ENCODE results near the gene SCARB1. TPM values are rescaled to one million over a fixed set of nuclear protein-coding genes. Genes with fewer than 3 reads are reported as not detected.
A peak's percentile ranks its signal among the peaks of the same experiment; 100 is the strongest.

SCARB1 gene
- total and polyA plus RNA-seq, 9 of the 15 experiments (the other 6 are each of a cell fraction or from before 2014, with no cell fraction given) = 0.56 to 157 (median 52.8) TPM

DNA sequence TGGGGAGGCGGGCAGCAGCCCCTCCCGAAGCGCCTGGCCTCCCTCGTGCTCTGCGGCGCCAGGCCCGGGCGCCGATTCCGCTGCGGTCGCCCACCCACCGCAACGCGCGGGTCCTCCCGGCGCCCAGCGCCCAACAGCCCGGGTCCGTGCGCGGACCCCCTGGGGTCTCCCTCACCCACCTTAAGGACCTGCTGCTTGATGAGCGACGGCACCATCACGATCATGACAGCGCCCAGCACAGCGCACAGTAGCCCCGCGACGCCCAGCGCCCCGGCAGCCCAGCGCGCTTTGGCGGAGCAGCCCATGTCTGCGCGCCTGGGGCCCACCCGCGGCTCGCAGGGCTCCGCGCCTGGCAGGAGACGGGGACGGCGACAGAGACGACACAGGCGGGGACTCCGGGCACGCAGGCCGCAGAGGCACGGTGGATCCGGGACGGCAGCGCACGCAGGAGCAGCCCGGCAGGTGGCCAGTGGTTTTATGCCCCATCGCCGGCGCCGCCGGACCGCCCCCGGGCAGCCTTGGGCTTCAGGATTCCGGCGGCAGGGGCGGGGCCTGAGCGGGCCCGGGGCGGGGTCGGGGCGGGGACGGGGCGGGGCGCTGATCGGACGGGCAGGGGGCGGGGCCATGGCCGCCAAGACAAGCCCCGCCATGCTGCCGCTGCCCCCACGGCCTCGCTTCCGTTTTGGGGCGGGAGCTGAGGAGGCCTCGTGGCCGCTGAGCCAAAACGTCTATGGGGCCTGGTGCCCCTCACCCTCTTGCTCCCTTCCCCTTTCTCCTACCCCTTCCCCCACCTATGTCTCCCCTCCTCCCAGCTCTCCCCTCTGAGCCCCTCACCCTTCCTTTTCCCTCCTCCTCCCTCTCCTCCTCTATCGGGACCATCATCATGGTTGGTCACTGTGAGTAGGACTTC lies at the start of gene SCARB1 (continued):
- TF ChIP-seq, protein P1, sequence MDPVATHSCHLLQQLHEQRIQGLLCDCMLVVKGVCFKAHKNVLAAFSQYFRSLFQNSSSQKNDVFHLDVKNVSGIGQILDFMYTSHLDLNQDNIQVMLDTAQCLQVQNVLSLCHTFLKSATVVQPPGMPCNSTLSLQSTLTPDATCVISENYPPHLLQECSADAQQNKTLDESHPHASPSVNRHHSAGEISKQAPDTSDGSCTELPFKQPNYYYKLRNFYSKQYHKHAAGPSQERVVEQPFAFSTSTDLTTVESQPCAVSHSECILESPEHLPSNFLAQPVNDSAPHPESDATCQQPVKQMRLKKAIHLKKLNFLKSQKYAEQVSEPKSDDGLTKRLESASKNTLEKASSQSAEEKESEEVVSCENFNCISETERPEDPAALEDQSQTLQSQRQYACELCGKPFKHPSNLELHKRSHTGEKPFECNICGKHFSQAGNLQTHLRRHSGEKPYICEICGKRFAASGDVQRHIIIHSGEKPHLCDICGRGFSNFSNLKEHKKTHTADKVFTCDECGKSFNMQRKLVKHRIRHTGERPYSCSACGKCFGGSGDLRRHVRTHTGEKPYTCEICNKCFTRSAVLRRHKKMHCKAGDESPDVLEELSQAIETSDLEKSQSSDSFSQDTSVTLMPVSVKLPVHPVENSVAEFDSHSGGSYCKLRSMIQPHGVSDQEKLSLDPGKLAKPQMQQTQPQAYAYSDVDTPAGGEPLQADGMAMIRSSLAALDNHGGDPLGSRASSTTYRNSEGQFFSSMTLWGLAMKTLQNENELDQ (CRISPR knock-in tag; IDR thresholded peaks at IDR 0.05; ENCODE audit: borderline replicate concordance) = no peak
- TF ChIP-seq ATF1 (CRISPR knock-in tag; IDR thresholded peaks at IDR 0.05) (no peak), ATF1 (tag; IDR thresholded peaks at IDR 0.05) (no peak), ZNF778 (CRISPR knock-in tag; IDR thresholded peaks at IDR 0.05) (no peak), YBX1 (IDR thresholded peaks at IDR 0.05) (no peak), PTTG1 (tag; IDR thresholded peaks at IDR 0.05; ENCODE audit: low read depth) (no peak), CBX3 (IDR thresholded peaks at IDR 0.05; ENCODE audit: borderline replicate concordance in 1 of 2, low read length in 2 of 2) (no peak), ZNF165 (CRISPR knock-in tag; IDR thresholded peaks at IDR 0.05; ENCODE audit: borderline replicate concordance) (no peak), ZNF431 (CRISPR knock-in tag; IDR thresholded peaks at IDR 0.05) (no peak; the same call in 1 of the 2 replicates), MAFG (tag; conservative IDR thresholded peaks at IDR 0.05) (no peak), SRSF7 (optimal IDR thresholded peaks at IDR 0.05; ENCODE audit: low read depth, low read length) (no peak), SMAD4 (CRISPR knock-in tag; conservative IDR thresholded peaks at IDR 0.05) (peak; percentile 61; the same call in 1 of the 2 replicates), ZEB2 (IDR thresholded peaks at IDR 0.05) (no peak), EGR1 (conservative IDR thresholded peaks at IDR 0.05) (no peak; the same call in none of the 2 replicates), ZFX (CRISPR knock-in tag; IDR thresholded peaks at IDR 0.05) (peak; percentile 73), ZNF764 (CRISPR knock-in tag; IDR thresholded peaks at IDR 0.05; ENCODE audit: low read depth) (no peak), JUN (IDR thresholded peaks at IDR 0.05; ENCODE audit: borderline replicate concordance, low read depth, low read length) (no peak), JUN (CRISPR knock-in tag; IDR thresholded peaks at IDR 0.05; ENCODE audit: borderline replicate concordance) (0 out of 2 replicates have a peak, but pooled peaks have one; percentile 67), STAT5B (CRISPR knock-in tag; IDR thresholded peaks at IDR 0.05) (no peak), RBFOX2 (IDR thresholded peaks at IDR 0.05; ENCODE audit: low read depth, low read length) (peak; percentile 88), ZBTB1 (CRISPR knock-in tag; IDR thresholded peaks at IDR 0.05; ENCODE audit: borderline replicate concordance, low read depth) (no peak; the same call in 1 of the 2 replicates), CSDE1 (IDR thresholded peaks at IDR 0.05) (no peak), ZNF41 (CRISPR knock-in tag; conservative IDR thresholded peaks at IDR 0.05) (no peak)
- TF ChIP-seq, protein P2, sequence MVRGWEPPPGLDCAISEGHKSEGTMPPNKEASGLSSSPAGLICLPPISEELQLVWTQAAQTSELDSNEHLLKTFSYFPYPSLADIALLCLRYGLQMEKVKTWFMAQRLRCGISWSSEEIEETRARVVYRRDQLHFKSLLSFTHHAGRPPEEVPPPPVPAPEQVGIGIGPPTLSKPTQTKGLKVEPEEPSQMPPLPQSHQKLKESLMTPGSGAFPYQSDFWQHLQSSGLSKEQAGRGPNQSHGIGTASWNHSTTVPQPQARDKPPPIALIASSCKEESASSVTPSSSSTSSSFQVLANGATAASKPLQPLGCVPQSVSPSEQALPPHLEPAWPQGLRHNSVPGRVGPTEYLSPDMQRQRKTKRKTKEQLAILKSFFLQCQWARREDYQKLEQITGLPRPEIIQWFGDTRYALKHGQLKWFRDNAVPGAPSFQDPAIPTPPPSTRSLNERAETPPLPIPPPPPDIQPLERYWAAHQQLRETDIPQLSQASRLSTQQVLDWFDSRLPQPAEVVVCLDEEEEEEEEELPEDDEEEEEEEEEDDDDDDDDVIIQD (CRISPR knock-in tag; IDR thresholded peaks at IDR 0.05) = no peak
